Mucosa of descending colon (tissue), 3 donors: ENCODE data around the gene SRRM3. TPM values are rescaled to one million over a fixed set of nuclear protein-coding genes. Genes with fewer than 3 reads are reported as not detected.

Source experiments
- ATAC-seq: fragments of 200-7000 bp; cut with Tn5 transposase; one replicate; pipeline ENCODE4 v1.9.1; 2020; ENCODE audit warnings: mild to moderate bottlenecking, moderate library complexity
- DNase-seq, 3 donors: peaks; one replicate each; pipeline ENCODE4 v3.0.0-alpha.2; 2020
- H3K36me3 ChIP-seq: fragments of 200-600 bp; one replicate; pipeline ENCODE4 v1.8.0; 2021; ENCODE audit warnings: low read depth, mild to moderate bottlenecking
- H3K4me1 ChIP-seq: fragments of 200-600 bp; one replicate; pipeline ENCODE4 v1.8.0; 2021; ENCODE audit warnings: low read depth, mild to moderate bottlenecking
- H3K4me3 ChIP-seq: fragments of 200-600 bp; one replicate; pipeline ENCODE4 v1.8.0; 2021; ENCODE audit warnings: mild to moderate bottlenecking
- H3K9me3 ChIP-seq: fragments of 200-600 bp; one replicate; pipeline ENCODE4 v1.8.0; 2021; ENCODE audit warnings: mild to moderate bottlenecking
- intact Hi-C, 2 donors: fragments of 100-400 bp; cut with DNase I in 1 of 2; cut with micrococcal nuclease in 1 of 2; formaldehyde crosslinking; loops; one replicate each; pipeline versions ENCODE4 v1.11.0 to v1.11.1; 2022; cut with DNase I, micrococcal nuclease
- total RNA-seq, 3 donors: library from RNA; stranded (reverse); fragmentation: NEBNext Ultra II Directional in 2 of 3; extraction: Animal tissue kit (Norgen Biotek cat#: 25700) in 2 of 3; gene quantifications; one replicate each; pipeline versions ENCODE4 v1.2.1 to v1.2.4, GENCODE V29; 2021 to 2023
- TF ChIP-seq, protein P1 (sequence below): fragments of 200-600 bp; IDR thresholded peaks from one replicate; pipeline ENCODE4 v1.8.0; 2022; ENCODE audit warnings: antibody characterized with exemption, mild to moderate bottlenecking
- donor health status: DM: no; HTN: no; CAD: no; lungs with moderate emphysema.
- donor health status: DM: no; HTN: no; CAD: no.
- donor health status: DM: no; HTN: yes; CAD: no.

The SRRM3 gene
- total RNA-seq, 3 donors from 2014 or later: 0.43 to 3.2 (median 0.67) TPM

DNA sequence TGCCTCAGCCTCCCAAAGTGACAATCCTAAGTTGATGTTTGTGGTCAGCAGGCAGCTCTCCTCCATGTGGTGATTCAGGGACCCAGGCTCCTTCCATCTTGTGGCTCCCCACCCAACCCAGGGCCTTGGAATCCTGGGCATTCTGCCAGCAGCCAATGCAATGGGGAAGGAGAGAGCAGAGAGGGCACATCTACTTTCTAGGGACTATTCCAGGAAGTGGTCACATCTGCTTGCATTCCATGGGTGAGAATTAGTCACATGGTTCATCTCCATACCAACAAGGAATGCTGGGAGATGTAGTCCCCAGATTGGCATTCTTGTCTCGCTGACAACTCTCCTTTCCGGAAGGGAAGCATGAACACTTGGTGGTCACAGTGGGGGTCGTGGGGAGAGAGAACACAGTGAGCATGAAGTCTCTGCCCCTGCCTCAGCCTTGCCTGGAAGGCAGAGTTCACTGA is 9.9 kb upstream of the SRRM3 start:
- TF ChIP-seq, protein P1, sequence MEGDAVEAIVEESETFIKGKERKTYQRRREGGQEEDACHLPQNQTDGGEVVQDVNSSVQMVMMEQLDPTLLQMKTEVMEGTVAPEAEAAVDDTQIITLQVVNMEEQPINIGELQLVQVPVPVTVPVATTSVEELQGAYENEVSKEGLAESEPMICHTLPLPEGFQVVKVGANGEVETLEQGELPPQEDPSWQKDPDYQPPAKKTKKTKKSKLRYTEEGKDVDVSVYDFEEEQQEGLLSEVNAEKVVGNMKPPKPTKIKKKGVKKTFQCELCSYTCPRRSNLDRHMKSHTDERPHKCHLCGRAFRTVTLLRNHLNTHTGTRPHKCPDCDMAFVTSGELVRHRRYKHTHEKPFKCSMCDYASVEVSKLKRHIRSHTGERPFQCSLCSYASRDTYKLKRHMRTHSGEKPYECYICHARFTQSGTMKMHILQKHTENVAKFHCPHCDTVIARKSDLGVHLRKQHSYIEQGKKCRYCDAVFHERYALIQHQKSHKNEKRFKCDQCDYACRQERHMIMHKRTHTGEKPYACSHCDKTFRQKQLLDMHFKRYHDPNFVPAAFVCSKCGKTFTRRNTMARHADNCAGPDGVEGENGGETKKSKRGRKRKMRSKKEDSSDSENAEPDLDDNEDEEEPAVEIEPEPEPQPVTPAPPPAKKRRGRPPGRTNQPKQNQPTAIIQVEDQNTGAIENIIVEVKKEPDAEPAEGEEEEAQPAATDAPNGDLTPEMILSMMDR: no peak
- intact Hi-C loops: no loop called here
- H3K4me3 ChIP-seq: no peak overlapping the region
- DNase-seq: no peak
- no peak for ATAC-seq
- no peaks in the 10 kb centered on the region for H3K36me3 ChIP-seq
- H3K4me1 ChIP-seq: no peaks in the 10 kb centered on the region
- H3K9me3 ChIP-seq: peaks cover 8% of the 10 kb centered on the region

DNA sequence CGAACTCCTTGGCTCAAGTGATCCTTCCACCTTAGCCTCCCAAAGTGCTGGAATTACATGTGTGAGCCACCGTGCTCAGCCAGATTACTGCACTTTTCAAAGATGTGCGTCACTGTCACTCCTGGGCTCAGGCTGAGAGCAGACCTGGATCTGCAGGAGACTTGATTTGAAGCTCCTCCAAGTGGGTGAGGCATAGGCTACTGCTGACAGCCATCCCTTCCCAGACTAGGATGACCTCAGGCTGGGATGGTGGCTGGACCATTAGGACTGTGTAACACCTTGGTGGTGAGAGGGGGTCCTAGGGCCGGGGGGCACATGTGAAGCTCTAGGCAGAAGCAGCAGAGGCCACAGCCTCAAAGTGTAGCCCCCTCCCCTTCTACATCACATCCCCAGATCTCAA is 8.2 kb upstream of the SRRM3 start:
- Histone ChIP-seq H3K9me3 (peaks cover 8% of the 10 kb centered on the region), H3K36me3 (no peaks in the 10 kb centered on the region), H3K4me3 (no peak overlapping the region), H3K4me1 (no peaks in the 10 kb centered on the region)
- TF ChIP-seq, protein P1: no peak
- no peak for ATAC-seq
- no peak for DNase-seq
- intact Hi-C loops: no loop called here

DNA sequence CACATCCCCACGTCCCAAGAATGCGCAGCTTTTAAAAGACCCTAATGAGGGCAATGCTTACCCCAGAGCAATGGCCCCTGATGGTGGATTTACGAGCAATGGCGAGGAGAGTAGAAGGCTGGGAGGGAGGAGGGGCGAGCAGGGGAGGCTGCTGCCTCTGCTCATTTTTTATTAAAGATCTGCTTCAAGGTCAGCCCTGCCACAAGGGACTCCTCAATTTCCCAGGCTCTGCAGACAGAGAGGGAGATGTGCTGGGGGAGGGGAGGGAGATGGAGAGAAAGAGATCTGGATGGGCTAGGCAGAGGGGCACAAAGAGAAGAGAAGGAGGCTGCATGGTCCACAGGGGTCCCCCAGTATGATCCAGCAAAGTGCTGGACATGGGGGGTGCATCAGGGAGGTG is 7.8 kb upstream of the SRRM3 start:
- TF ChIP-seq, protein P1: no peak
- no peaks in the 10 kb centered on the region for H3K36me3 ChIP-seq
- no peak for DNase-seq
- peaks cover 8% of the 10 kb centered on the region for H3K9me3 ChIP-seq
- H3K4me3 ChIP-seq: no peak overlapping the region
- no peaks in the 10 kb centered on the region for H3K4me1 ChIP-seq
- no peak for ATAC-seq
- intact Hi-C loops: no loop called here

DNA sequence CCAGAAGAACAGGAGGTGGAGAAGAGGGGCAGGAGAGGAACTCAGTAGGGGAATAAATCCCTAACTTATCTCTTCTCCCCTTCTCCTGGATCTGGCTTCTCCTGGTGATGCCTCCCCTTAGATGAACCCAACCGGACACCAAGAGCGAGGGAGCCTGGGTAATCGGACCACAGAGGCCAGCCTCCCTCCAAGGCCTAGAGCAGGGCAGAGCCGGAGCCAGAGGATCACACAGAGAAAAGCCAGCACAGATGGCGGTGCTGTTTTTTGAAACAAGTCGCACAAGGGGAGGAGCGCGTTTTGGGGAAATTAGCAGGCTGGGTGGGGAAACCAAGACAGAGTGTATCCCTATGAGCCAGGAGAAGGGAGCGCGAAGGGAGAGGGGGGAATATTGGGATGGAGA is 4.9 kb upstream of the SRRM3 start:
- intact Hi-C loops: no loop called here
- Histone ChIP-seq H3K9me3 (peaks cover 4% of the 10 kb centered on the region), H3K4me1 (no peaks in the 10 kb centered on the region), H3K4me3 (no peak overlapping the region), H3K36me3 (no peaks in the 10 kb centered on the region)
- TF ChIP-seq, protein P1: no peak
- DNase-seq (no peak), ATAC-seq (no peak)

DNA sequence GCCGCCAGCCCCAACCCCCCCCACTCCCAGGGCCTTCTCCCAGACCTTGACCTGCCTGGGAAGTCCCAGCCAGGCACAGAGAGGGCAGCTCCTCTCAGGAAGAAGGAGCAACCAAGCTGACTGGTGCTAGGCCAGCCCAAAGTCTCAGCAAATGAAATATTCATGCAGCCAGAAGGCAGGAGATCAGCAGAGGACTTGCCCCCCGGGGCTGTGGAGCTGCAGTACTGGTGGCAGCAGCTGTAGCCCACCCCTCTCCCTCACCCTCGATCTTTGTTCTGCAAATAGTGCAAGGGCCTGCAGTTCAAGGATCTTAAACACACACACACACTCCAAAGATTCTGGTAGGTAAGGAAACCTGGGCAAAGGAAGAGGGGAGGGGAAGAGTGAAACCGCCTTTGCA is 3.5 kb upstream of the SRRM3 start:
- DNase-seq (no peak), ATAC-seq (no peak)
- no peaks in the 10 kb centered on the region for H3K36me3 ChIP-seq
- H3K4me1 ChIP-seq: no peaks in the 10 kb centered on the region
- intact Hi-C loops: no loop called here
- TF ChIP-seq, protein P1: no peak
- H3K9me3 ChIP-seq: no peaks in the 10 kb centered on the region
- no peak overlapping the region for H3K4me3 ChIP-seq

DNA sequence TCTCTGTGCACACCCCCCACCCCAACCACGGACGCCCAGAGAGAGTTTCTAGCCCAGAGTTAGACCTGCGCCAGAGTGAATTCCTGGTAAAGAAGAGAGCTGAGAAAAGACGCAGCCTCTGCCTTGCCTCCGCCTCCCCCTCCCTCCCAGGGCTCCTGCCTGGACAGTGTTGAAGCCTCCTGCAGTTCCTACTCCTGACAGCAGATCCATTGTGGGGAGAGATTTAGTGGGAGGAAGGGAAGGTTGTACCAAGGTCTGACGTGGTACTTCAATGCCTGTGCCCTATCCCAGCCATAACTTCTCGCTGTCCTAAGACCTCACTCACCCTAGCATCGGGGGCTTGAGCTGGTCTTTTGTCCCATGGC is 952 bp downstream of the SRRM3 start:
- TF ChIP-seq, protein P1: no peak
- intact Hi-C loops: no loop called here
- no peak for DNase-seq
- Histone ChIP-seq H3K4me1 (no peaks in the 10 kb centered on the region), H3K36me3 (no peaks in the 10 kb centered on the region), H3K4me3 (no peak overlapping the region), H3K9me3 (no peaks in the 10 kb centered on the region)
- ATAC-seq: no peak
